ENCODE results near the gene CUBN. TPM values are rescaled to one million over a fixed set of nuclear protein-coding genes. Genes with fewer than 3 reads are reported as not detected.

Gene CUBN
- total and polyA plus RNA-seq, 9 of the 15 experiments (the other 6 are each of a cell fraction or from before 2014, with no cell fraction given), result 0.04 to 0.33 (median 0.09) TPM

DNA sequence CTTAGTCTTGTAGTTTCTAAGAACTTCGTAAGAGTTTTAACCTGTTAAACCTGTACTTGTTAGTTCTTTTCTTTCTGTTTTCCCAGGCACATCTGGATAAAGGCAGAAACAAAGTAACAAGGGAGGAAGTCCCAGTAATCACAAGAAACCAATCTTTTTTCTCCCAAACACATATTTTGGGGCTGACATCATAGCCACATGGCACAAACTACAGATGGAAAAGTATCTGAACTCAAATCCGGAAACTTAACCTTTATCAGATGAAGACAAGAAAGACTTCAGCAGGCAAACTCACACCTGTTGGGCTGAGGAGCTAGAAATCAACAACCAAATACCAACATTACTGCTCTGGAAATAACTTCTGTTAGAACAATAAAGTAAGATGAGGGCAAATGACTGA, 67.1 kb downstream of the CUBN start:
- Histone ChIP-seq H3K4me3 (no peak overlapping the region), H3K4me2 (ENCODE audit: insufficient read depth, low read length) (no peak overlapping the region), H3K9ac (ENCODE audit: insufficient read depth in 1 of 2, low read depth in 2 of 2, low read length in 2 of 2) (no peak overlapping the region), H3K27ac (ENCODE audit: extremely low read depth, low read depth, low read length) (no peak overlapping the region), H3K27me3 (ENCODE audit: control insufficient read depth in 2 of 2, insufficient read depth in 2 of 2, low read length in 2 of 2) (no peaks in the 10 kb centered on the region), H3K9me1 (ENCODE audit: control insufficient read depth, insufficient read depth, low read length) (no peaks in the 10 kb centered on the region), H3K36me3 (ENCODE audit: control insufficient read depth, insufficient read depth, low read length) (no peaks in the 10 kb centered on the region), H3K4me1 (replicated peaks in 1 of 2; ENCODE audit: control insufficient read depth in 2 of 2, insufficient read depth in 2 of 2, low read length in 2 of 2) (no peaks in the 10 kb centered on the region; a peak in 2 of 5 replicates), H3K9me3 (replicated peaks; ENCODE audit: control insufficient read depth, insufficient read depth, low read depth, low read length) (no peaks in the 10 kb centered on the region), H3K79me2 (ENCODE audit: control insufficient read depth, insufficient read depth, low read length) (no peaks in the 10 kb centered on the region), H2AFZ (ENCODE audit: low read depth, low read length) (no peak overlapping the region), H4K20me1 (replicated peaks; ENCODE audit: control insufficient read depth, insufficient read depth, low read length) (no peaks in the 10 kb centered on the region)
- in situ Hi-C loops (cut with MboI) (no loop called here), intact Hi-C loops (cut with micrococcal nuclease) (no loop called here)
- WGBS (ENCODE audit: insufficient coverage, low coverage, missing lambda C conversion rate), result 31% methylated on average over 2 of the region's 2 CpGs
- POLR2A ChIA-PET, result no interaction called here
- DNase-seq (ENCODE audit: extremely low read depth in 1 of 4, low spot score in 3 of 4), result peak in 1 of 4 experiments; percentile 15
- CTCF ChIA-PET (ENCODE audit: low intra/inter-chr PET ratio), result no interaction called here
- ATAC-seq, result no peak
- BruUV-seq (replicated peaks), result no TSS peak
- no peak for FAIRE-seq
- TF ChIP-seq MEIS2 (IDR thresholded peaks at IDR 0.05; ENCODE audit: partially characterized antibody) (no peak), ZNF444 (CRISPR knock-in tag; IDR thresholded peaks at IDR 0.05) (no peak), TEAD4 (IDR thresholded peaks at IDR 0.05; ENCODE audit: low read length) (peak; percentile 29; the same call in 1 of the 2 replicates), TEAD4 (CRISPR knock-in tag; IDR thresholded peaks at IDR 0.05; ENCODE audit: borderline replicate concordance) (no peak), ZC3H8 (IDR thresholded peaks at IDR 0.05) (no peak), NELFE (IDR thresholded peaks at IDR 0.05; ENCODE audit: insufficient read depth, insufficient read length) (no peak), CTBP1 (IDR thresholded peaks at IDR 0.05; ENCODE audit: borderline replicate concordance) (peak; percentile 20; the same call in 1 of the 2 replicates), JUN (IDR thresholded peaks at IDR 0.05; ENCODE audit: borderline replicate concordance, low read depth, low read length) (peak; percentile 59; the same call in 1 of the 2 replicates), JUN (CRISPR knock-in tag; IDR thresholded peaks at IDR 0.05; ENCODE audit: borderline replicate concordance) (no peak), SPI1 (IDR thresholded peaks at IDR 0.05; ENCODE audit: borderline replicate concordance, low read depth, low read length) (peak; percentile 55; the same call in 1 of the 2 replicates), L3MBTL2 (IDR thresholded peaks at IDR 0.05) (0 out of 2 replicates have a peak, but pooled peaks have one; percentile 13), SMARCE1 (IDR thresholded peaks at IDR 0.05) (peak; percentile 15; the same call in 1 of the 2 replicates), ATF7 (IDR thresholded peaks at IDR 0.05) (peak; percentile 78), RB1 (IDR thresholded peaks at IDR 0.05; ENCODE audit: low read depth) (no peak), JUND (IDR thresholded peaks at IDR 0.05; ENCODE audit: borderline replicate concordance, low read depth, low read length) (peak; percentile 85), JUND (tag; IDR thresholded peaks at IDR 0.05; ENCODE audit: borderline replicate concordance, low read depth, low read length) (peak; percentile 74; the same call in 2 of the 3 replicates)
- TF ChIP-seq, protein P1, sequence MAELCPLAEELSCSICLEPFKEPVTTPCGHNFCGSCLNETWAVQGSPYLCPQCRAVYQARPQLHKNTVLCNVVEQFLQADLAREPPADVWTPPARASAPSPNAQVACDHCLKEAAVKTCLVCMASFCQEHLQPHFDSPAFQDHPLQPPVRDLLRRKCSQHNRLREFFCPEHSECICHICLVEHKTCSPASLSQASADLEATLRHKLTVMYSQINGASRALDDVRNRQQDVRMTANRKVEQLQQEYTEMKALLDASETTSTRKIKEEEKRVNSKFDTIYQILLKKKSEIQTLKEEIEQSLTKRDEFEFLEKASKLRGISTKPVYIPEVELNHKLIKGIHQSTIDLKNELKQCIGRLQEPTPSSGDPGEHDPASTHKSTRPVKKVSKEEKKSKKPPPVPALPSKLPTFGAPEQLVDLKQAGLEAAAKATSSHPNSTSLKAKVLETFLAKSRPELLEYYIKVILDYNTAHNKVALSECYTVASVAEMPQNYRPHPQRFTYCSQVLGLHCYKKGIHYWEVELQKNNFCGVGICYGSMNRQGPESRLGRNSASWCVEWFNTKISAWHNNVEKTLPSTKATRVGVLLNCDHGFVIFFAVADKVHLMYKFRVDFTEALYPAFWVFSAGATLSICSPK (IDR thresholded peaks at IDR 0.05; ENCODE audit: borderline replicate concordance), result no peak
- TF ChIP-seq, protein P2, sequence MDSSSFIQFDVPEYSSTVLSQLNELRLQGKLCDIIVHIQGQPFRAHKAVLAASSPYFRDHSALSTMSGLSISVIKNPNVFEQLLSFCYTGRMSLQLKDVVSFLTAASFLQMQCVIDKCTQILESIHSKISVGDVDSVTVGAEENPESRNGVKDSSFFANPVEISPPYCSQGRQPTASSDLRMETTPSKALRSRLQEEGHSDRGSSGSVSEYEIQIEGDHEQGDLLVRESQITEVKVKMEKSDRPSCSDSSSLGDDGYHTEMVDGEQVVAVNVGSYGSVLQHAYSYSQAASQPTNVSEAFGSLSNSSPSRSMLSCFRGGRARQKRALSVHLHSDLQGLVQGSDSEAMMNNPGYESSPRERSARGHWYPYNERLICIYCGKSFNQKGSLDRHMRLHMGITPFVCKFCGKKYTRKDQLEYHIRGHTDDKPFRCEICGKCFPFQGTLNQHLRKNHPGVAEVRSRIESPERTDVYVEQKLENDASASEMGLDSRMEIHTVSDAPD (CRISPR knock-in tag; IDR thresholded peaks at IDR 0.05), result no peak
- TF ChIP-seq, protein P3, sequence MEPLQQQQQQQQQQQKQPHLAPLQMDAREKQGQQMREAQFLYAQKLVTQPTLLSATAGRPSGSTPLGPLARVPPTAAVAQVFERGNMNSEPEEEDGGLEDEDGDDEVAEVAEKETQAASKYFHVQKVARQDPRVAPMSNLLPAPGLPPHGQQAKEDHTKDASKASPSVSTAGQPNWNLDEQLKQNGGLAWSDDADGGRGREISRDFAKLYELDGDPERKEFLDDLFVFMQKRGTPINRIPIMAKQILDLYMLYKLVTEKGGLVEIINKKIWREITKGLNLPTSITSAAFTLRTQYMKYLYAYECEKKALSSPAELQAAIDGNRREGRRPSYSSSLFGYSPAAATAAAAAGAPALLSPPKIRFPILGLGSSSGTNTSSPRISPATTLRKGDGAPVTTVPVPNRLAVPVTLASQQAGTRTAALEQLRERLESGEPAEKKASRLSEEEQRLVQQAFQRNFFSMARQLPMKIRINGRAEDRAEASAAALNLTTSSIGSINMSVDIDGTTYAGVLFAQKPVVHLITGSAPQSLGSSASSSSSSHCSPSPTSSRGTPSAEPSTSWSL (CRISPR knock-in tag; IDR thresholded peaks at IDR 0.05; ENCODE audit: borderline replicate concordance), result no peak
- TF ChIP-seq, protein P4, sequence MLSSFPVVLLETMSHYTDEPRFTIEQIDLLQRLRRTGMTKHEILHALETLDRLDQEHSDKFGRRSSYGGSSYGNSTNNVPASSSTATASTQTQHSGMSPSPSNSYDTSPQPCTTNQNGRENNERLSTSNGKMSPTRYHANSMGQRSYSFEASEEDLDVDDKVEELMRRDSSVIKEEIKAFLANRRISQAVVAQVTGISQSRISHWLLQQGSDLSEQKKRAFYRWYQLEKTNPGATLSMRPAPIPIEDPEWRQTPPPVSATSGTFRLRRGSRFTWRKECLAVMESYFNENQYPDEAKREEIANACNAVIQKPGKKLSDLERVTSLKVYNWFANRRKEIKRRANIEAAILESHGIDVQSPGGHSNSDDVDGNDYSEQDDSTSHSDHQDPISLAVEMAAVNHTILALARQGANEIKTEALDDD (IDR thresholded peaks at IDR 0.05), result peak; percentile 26; the same call in 1 of the 2 replicates

All from K562 (cell line).